Immature natural killer cell (primary cell): Measurements from ENCODE around the gene UTP3. TPM values are rescaled to one million over a fixed set of nuclear protein-coding genes. Genes with fewer than 3 reads are reported as not detected.

ENCODE experiments used
- DNase-seq, 3 donors: peaks; one replicate each; pipeline ENCODE4 v3.0.0; 2022; ENCODE audit warnings: mixed read lengths in 1 of 3
- H3K27ac Mint-ChIP-seq, 6 donors: one replicate each; pipeline ENCODE4 v1.8.0; 2020; ENCODE audit warnings: mixed read lengths in 6 of 6, mild to moderate bottlenecking in 5 of 6, inconsistent platforms in 4 of 6, moderate library complexity in 3 of 6
- H3K27me3 Mint-ChIP-seq, 3 donors: one replicate each; pipeline ENCODE4 v1.8.0; 2020 to 2021; ENCODE audit warnings: low read depth in 3 of 3, mild to moderate bottlenecking in 3 of 3, mixed read lengths in 3 of 3, moderate library complexity in 3 of 3, inconsistent platforms in 1 of 3
- H3K36me3 Mint-ChIP-seq, 3 donors: one replicate each; pipeline ENCODE4 v1.8.0; 2020; ENCODE audit warnings: mixed read lengths in 3 of 3, inconsistent platforms in 2 of 3, mild to moderate bottlenecking in 2 of 3
- H3K4me1 Mint-ChIP-seq, 2 donors: one replicate each; pipeline ENCODE4 v1.8.0; 2020; ENCODE audit warnings: inconsistent platforms in 2 of 2, mild to moderate bottlenecking in 2 of 2, mixed read lengths in 2 of 2, moderate library complexity in 1 of 2
- H3K4me3 Mint-ChIP-seq, 5 donors: one replicate each; pipeline ENCODE4 v1.8.0; 2020; ENCODE audit warnings: mild to moderate bottlenecking in 5 of 5, mixed read lengths in 5 of 5, inconsistent platforms in 3 of 5, moderate library complexity in 3 of 5
- H3K9me3 Mint-ChIP-seq, 6 donors: one replicate each; pipeline ENCODE4 v1.8.0; 2020; ENCODE audit warnings: mild to moderate bottlenecking in 6 of 6, mixed read lengths in 6 of 6, inconsistent platforms in 4 of 6, moderate library complexity in 3 of 6
- polyA plus RNA-seq, 3 donors: library from polyadenylated mRNA; unstranded; fragments of 300-500 nt; fragmentation: Illumina TruSeq; gene quantifications; one replicate each; pipeline ENCODE4 v1.2.3, GENCODE V29; 2021

UTP3 gene
- polyA plus RNA-seq, 3 donors from 2014 or later = 6.2 to 17.6 (median 6.4) TPM

DNA sequence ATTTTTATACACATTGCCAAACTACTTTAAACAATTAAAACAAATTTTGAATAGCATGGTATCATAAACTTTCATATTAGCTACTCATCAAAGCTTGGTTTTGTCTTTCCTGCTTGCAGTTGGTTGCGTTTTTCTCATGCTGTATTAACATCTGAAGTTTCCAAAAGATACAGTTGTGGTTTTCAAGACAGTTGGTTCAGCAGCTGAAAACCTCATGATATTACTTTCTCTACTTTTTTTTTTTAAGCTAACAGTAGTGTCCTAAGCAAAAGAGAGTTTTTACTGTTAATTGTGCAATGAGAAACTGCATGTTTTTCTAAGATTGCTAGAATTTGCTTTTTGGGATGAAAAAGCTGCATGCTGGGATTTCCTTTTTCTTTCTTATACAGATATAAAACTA lies 48.7 kb downstream of the UTP3 start:
- peaks cover 37 to 44% of the 10 kb centered on the region in 2 donors for H3K4me1 Mint-ChIP-seq
- peak in 1 of 3 donors; percentile 12 for DNase-seq
- no peaks in the 10 kb centered on the region for H3K36me3 Mint-ChIP-seq
- peak overlapping the region; percentile 55 to 74 (median 66) for H3K4me3 Mint-ChIP-seq
- H3K27ac Mint-ChIP-seq = peak overlapping the region; percentile 67 to 90 (median 80)
- H3K27me3 Mint-ChIP-seq = peaks cover 0 to 5% (median 2%) of the 10 kb centered on the region in 3 donors
- no peaks in the 10 kb centered on the region for H3K9me3 Mint-ChIP-seq

- Mint-ChIP-seq H3K9me3 (no peaks in the 10 kb centered on the region), H3K27me3 (peaks cover 0 to 5% (median 3%) of the 10 kb centered on the region in 3 donors), H3K4me3 (peak overlapping the region in 4 of 5 donors; percentile 59 to 74 (median 70)), H3K4me1 (peaks cover 37 to 44% of the 10 kb centered on the region in 2 donors), H3K27ac (peak overlapping the region in 5 of 6 donors; percentile 48 to 82 (median 67)), H3K36me3 (no peaks in the 10 kb centered on the region)
- DNase-seq = no peak
Measured at GRCh38 chr4:70737409-70737808, 49.1 kb downstream of the UTP3 start.

DNA sequence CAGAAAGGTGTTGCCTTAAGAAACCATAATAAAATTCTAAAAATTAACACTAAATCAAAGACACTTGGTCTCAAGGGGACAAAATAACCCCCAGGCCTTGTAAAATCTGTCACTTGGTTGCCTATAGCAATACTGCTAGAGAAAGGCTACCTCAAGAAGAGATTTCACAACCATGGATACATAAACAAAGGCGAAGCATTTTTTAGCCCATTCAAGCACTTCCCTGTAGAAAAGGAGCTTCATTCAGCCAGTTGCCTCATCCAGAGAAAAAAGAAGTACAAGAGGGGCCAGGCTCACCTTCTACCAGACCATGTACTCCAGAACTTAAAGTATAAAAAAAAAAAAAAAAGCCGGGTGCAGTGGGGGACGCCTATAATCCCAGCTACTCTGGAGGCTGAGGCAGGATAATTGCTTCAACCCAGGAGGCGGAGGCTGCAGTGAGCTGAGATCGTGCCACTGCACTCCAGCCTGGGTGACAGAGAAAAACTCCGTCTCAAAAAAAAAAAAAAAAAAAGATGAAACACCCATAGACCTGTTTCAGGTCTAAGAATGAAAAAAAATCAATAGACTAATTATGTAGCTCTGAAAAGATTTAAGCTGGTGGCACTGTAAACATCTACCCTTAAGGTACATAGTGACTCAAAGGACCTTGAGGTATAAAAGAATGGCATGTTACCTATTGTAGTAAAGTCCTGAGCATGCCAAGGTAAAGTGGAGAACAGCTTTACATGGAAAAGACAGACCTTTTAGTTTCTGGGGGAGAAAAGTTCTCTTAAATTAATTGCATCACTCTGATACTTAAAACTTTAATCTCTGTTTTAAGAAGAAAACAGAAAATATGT lies 51.4 kb downstream of the UTP3 start:
- H3K27ac Mint-ChIP-seq = no peak overlapping the region
- no peak overlapping the region for H3K4me3 Mint-ChIP-seq

More for the DNA sequence above, 51.4 kb downstream of the UTP3 start:
- no peak for DNase-seq
- Mint-ChIP-seq H3K36me3 (no peaks in the 10 kb centered on the region), H3K27me3 (peaks cover 0 to 4% (median 3%) of the 10 kb centered on the region in 3 donors), H3K4me1 (peaks cover 28 to 30% of the 10 kb centered on the region in 2 donors), H3K9me3 (no peaks in the 10 kb centered on the region)

Other genes with a start within 250 kb of the UTP3 start
- not detected for gene MUC7, start 216.3 kb upstream of the UTP3 start, polyA plus RNA-seq
- not detected for gene AMTN, start 170.0 kb upstream of the UTP3 start, polyA plus RNA-seq
- not detected for gene AMBN, start 96.3 kb upstream of the UTP3 start, polyA plus RNA-seq
- not detected for gene ENAM, start 59.8 kb upstream of the UTP3 start, polyA plus RNA-seq
- gene JCHAIN, start 22.0 kb upstream of the UTP3 start, polyA plus RNA-seq = 1 to 10 TPM in 2 of 3 donors, under 1 TPM in 1; 0.76 to 3.3 (median 2.6) TPM
- gene RUFY3, start 33.4 kb downstream of the UTP3 start, polyA plus RNA-seq = 10 to 100 TPM in 1 of 3 donors, 1 to 10 TPM in 2; 5.1 to 14.5 (median 8.6) TPM
- gene GRSF1, start 151.4 kb downstream of the UTP3 start, polyA plus RNA-seq = 10 to 100 TPM; 58.7 to 78.9 (median 61.2) TPM
- 1 to 10 TPM in 2 of 3 donors, not detected in 1; 1.6 to 1.9 TPM for gene MOB1B, start 213.8 kb downstream of the UTP3 start, polyA plus RNA-seq